ENCODE measurements around the gene EML5. TPM values are rescaled to one million over a fixed set of nuclear protein-coding genes. Genes with fewer than 3 reads are reported as not detected.

The EML5 gene
- total RNA-seq, 1 experiment from 2014 or later: 0.85 TPM

GRCh38 chr14:88605594-88605993 lies 187.2 kb downstream of the EML5 start:
- Mint-ChIP-seq H3K4me1 (peaks cover 10% of the 10 kb centered on the region; the same call in 1 of the 2 replicates), H3K4me3 (no peak overlapping the region), H3K27me3 (ENCODE audit: low read depth) (no peaks in the 10 kb centered on the region), H3K36me3 (peaks cover 83% of the 10 kb centered on the region), H3K27ac (no peak overlapping the region; the same call in 1 of the 2 replicates), H3K9me3 (peaks cover 5% of the 10 kb centered on the region; the same call in 1 of the 2 replicates)
- DNase-seq (ENCODE audit: low spot score) (no peak), ATAC-seq (no peak)
- ChIA-PET CTCF (no interaction called here), POLR2A (no interaction called here)
- TF ChIP-seq, protein P1, sequence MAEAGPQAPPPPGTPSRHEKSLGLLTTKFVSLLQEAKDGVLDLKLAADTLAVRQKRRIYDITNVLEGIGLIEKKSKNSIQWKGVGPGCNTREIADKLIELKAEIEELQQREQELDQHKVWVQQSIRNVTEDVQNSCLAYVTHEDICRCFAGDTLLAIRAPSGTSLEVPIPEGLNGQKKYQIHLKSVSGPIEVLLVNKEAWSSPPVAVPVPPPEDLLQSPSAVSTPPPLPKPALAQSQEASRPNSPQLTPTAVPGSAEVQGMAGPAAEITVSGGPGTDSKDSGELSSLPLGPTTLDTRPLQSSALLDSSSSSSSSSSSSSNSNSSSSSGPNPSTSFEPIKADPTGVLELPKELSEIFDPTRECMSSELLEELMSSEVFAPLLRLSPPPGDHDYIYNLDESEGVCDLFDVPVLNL (CRISPR knock-in tag; IDR thresholded peaks at IDR 0.05; ENCODE audit: borderline replicate concordance, low read depth): no peak
- TF ChIP-seq MXD4 (CRISPR knock-in tag; IDR thresholded peaks at IDR 0.05; ENCODE audit: borderline replicate concordance) (no peak), ATF1 (CRISPR knock-in tag; IDR thresholded peaks at IDR 0.05) (no peak), ATF3 (CRISPR knock-in tag; conservative IDR thresholded peaks at IDR 0.05) (no peak), RORB (CRISPR knock-in tag; IDR thresholded peaks at IDR 0.05) (no peak)
- TF ChIP-seq, protein P2, sequence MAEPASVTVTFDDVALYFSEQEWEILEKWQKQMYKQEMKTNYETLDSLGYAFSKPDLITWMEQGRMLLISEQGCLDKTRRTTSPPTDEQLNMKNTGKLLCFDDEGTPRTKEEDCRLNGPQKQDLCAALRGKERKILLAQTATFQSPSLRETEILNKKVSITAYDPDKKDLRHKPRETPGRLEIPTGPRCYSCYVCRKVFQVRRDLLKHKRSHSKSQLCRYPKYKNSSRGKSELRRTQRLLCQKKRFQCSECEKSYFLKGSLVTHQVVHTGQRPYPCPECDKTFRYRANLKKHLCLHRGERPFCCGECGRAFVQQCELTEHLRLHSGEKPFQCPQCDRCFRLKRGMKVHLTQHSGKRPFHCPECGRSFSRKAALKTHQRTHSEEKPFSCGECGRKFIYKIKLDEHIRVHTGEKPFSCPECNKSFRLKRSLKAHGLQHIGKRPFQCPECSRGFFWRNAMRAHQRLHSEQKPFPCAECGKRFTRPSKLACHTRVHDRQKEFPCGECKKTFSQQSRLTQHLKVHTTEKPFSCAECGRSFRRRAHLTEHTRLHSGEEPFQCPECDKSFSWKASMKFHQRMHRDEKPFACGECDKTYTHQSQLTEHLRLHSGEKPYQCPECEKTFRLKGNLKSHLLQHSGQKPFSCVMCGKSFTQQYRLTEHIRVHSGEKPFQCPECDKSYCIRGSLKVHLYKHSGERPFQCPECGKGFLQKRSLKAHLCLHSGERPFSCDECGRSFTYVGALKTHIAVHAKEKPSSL (CRISPR knock-in tag; conservative IDR thresholded peaks at IDR 0.05): no peak
- TF ChIP-seq, protein P3, sequence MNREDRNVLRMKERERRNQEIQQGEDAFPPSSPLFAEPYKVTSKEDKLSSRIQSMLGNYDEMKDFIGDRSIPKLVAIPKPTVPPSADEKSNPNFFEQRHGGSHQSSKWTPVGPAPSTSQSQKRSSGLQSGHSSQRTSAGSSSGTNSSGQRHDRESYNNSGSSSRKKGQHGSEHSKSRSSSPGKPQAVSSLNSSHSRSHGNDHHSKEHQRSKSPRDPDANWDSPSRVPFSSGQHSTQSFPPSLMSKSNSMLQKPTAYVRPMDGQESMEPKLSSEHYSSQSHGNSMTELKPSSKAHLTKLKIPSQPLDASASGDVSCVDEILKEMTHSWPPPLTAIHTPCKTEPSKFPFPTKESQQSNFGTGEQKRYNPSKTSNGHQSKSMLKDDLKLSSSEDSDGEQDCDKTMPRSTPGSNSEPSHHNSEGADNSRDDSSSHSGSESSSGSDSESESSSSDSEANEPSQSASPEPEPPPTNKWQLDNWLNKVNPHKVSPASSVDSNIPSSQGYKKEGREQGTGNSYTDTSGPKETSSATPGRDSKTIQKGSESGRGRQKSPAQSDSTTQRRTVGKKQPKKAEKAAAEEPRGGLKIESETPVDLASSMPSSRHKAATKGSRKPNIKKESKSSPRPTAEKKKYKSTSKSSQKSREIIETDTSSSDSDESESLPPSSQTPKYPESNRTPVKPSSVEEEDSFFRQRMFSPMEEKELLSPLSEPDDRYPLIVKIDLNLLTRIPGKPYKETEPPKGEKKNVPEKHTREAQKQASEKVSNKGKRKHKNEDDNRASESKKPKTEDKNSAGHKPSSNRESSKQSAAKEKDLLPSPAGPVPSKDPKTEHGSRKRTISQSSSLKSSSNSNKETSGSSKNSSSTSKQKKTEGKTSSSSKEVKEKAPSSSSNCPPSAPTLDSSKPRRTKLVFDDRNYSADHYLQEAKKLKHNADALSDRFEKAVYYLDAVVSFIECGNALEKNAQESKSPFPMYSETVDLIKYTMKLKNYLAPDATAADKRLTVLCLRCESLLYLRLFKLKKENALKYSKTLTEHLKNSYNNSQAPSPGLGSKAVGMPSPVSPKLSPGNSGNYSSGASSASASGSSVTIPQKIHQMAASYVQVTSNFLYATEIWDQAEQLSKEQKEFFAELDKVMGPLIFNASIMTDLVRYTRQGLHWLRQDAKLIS (CRISPR knock-in tag; IDR thresholded peaks at IDR 0.05; ENCODE audit: borderline replicate concordance): no peak

GRCh38 chr14:88604212-88604611 lies 188.5 kb downstream of the EML5 start:
- Mint-ChIP-seq H3K27me3 (ENCODE audit: low read depth) (no peaks in the 10 kb centered on the region), H3K27ac (no peak overlapping the region), H3K4me3 (no peak overlapping the region), H3K9me3 (peaks cover 5% of the 10 kb centered on the region; the same call in 1 of the 2 replicates), H3K36me3 (peaks cover 80% of the 10 kb centered on the region), H3K4me1 (peaks cover 10% of the 10 kb centered on the region; the same call in 1 of the 2 replicates)
- peak; percentile 83 for ATAC-seq
- TF ChIP-seq MAX (CRISPR knock-in tag; IDR thresholded peaks at IDR 0.05) (no peak), NR1H2 (CRISPR knock-in tag; IDR thresholded peaks at IDR 0.05) (no peak), KAT7 (CRISPR knock-in tag; IDR thresholded peaks at IDR 0.05; ENCODE audit: borderline replicate concordance) (no peak), CREM (CRISPR knock-in tag; IDR thresholded peaks at IDR 0.05) (no peak), ZNF232 (CRISPR knock-in tag; IDR thresholded peaks at IDR 0.05) (no peak)
- TF ChIP-seq, protein P4, sequence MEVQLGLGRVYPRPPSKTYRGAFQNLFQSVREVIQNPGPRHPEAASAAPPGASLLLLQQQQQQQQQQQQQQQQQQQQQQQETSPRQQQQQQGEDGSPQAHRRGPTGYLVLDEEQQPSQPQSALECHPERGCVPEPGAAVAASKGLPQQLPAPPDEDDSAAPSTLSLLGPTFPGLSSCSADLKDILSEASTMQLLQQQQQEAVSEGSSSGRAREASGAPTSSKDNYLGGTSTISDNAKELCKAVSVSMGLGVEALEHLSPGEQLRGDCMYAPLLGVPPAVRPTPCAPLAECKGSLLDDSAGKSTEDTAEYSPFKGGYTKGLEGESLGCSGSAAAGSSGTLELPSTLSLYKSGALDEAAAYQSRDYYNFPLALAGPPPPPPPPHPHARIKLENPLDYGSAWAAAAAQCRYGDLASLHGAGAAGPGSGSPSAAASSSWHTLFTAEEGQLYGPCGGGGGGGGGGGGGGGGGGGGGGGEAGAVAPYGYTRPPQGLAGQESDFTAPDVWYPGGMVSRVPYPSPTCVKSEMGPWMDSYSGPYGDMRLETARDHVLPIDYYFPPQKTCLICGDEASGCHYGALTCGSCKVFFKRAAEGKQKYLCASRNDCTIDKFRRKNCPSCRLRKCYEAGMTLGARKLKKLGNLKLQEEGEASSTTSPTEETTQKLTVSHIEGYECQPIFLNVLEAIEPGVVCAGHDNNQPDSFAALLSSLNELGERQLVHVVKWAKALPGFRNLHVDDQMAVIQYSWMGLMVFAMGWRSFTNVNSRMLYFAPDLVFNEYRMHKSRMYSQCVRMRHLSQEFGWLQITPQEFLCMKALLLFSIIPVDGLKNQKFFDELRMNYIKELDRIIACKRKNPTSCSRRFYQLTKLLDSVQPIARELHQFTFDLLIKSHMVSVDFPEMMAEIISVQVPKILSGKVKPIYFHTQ (CRISPR knock-in tag; IDR thresholded peaks at IDR 0.05): no peak
- CTCF ChIA-PET: no interaction called here
- no peak for DNase-seq (ENCODE audit: low spot score)
- POLR2A ChIA-PET: interaction anchor here (0.7 kb wide), 1 partner anchor 28 kb away, joined by 4 read pairs; no protein-coding TSS in a partner anchor
